Mesothelial cell of epicardium (in vitro differentiated cells): ENCODE measurements around the gene FRMD1. TPM values are rescaled to one million over a fixed set of nuclear protein-coding genes. Genes with fewer than 3 reads are reported as not detected.

Experiments used
- DNase-seq, 2 experiments: peaks; one replicate each; pipeline ENCODE4 v3.0.0; 2021; ENCODE audit warnings: low spot score in 2 of 2; ENCODE audit not compliant: unreplicated experiment in 2 of 2
- H3K27ac Mint-ChIP-seq: 2 replicates; pipeline ENCODE4 v1.8.0; 2021; ENCODE audit warnings: mixed read lengths
- H3K27me3 Mint-ChIP-seq: 2 replicates; pipeline ENCODE4 v1.8.0; 2021; ENCODE audit warnings: low read depth, mixed read lengths
- H3K36me3 Mint-ChIP-seq: 2 replicates; pipeline ENCODE4 v1.8.0; 2021; ENCODE audit warnings: mixed read lengths
- H3K4me1 Mint-ChIP-seq: 2 replicates; pipeline ENCODE4 v1.8.0; 2021; ENCODE audit warnings: mixed read lengths
- H3K4me3 Mint-ChIP-seq: 2 replicates; pipeline ENCODE4 v1.8.0; 2021; ENCODE audit warnings: mild to moderate bottlenecking, moderate library complexity, mixed read lengths
- H3K9me3 Mint-ChIP-seq: 2 replicates; pipeline ENCODE4 v1.8.0; 2021; ENCODE audit warnings: mixed read lengths
- total RNA-seq: library from RNA; stranded (reverse); gene quantifications from 3 replicates; pipeline ENCODE4 v1.2.1, GENCODE V29; 2021
- TF ChIP-seq, protein P1 (sequence below): fragments of 200-600 bp; sonication (generic); IDR thresholded peaks from one replicate; pipeline ENCODE4 v1.5.0; 2021; ENCODE audit warnings: antibody characterized with exemption; ENCODE audit not compliant: unreplicated experiment

The FRMD1 gene
- total RNA-seq, result not detected in 3 replicates

DNA sequence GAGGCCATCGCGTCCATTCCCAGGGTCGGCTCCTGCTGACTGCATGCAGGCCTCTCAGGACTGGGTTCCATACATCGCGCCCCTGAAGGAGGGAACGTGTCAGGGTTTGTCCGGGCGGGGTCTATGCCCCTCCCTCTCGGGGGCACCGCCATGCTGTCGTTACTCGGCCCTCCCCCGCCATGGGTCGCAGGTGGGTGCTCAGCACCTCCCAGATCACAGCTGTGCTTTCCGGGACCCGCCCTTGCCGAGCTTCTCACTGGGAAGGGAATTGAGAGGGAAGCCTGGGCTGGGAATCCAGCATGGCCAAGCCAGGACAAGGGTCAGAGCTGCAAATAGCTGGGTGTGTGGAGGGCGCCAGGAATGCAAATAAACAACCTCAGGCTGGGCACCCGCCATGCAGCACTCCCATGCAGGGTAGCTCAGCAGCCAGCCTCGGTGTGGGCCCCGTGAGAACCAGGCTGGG is at the start of gene FRMD1:
Gene FRMD1, minus strand, starts transcription at position 270 of the 463 bp plus-strand sequence. Its CDS starts 118 bp downstream, at position 152.
- Mint-ChIP-seq H3K27ac (no peak within 1 kb of the TSS), H3K9me3 (no peaks in the 10 kb centered on the region), H3K4me1 (peaks cover 3% of the 10 kb centered on the region), H3K27me3 (peaks cover 3% of the 10 kb centered on the region), H3K4me3 (no peak within 1 kb of the TSS), H3K36me3 (no peaks in the 10 kb centered on the region)
- DNase-seq, result no peak
- TF ChIP-seq, protein P1, sequence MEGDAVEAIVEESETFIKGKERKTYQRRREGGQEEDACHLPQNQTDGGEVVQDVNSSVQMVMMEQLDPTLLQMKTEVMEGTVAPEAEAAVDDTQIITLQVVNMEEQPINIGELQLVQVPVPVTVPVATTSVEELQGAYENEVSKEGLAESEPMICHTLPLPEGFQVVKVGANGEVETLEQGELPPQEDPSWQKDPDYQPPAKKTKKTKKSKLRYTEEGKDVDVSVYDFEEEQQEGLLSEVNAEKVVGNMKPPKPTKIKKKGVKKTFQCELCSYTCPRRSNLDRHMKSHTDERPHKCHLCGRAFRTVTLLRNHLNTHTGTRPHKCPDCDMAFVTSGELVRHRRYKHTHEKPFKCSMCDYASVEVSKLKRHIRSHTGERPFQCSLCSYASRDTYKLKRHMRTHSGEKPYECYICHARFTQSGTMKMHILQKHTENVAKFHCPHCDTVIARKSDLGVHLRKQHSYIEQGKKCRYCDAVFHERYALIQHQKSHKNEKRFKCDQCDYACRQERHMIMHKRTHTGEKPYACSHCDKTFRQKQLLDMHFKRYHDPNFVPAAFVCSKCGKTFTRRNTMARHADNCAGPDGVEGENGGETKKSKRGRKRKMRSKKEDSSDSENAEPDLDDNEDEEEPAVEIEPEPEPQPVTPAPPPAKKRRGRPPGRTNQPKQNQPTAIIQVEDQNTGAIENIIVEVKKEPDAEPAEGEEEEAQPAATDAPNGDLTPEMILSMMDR, result no peak

DNA sequence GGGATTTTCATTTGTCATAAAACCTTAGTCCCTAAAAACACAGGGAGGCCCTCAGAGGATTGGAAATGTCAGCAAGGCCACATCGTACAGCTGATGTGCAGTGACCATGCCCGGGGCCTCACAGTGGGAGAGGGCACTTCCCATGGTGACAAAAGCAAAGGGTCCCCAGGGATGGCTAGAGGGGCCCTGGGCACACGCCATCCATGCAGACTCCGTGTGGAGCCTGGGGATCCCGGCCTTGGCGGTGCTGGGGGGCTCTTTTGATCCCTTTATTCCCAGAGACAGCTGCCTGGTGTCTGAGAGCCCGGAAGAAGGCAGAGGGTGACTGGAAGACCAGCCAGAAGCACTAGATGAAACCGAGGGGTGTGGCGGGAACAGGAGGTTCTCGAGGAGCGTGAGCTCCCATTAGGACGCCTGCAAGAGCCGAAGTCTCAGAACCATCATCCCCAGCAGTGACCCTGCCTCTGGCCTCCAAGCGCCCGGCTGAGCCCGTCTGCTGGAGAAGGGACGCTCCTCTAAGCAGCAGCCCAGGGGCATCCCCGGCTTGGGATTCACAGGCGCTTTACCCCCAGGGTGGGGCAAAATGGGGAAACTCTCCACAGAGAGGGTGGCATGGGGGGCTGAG is 49.1 kb upstream of the FRMD1 start:
- Mint-ChIP-seq H3K27me3 (peaks cover 16% of the 10 kb centered on the region), H3K9me3 (peaks cover under 1% of the 10 kb centered on the region), H3K27ac (no peak overlapping the region), H3K4me1 (peaks cover 30% of the 10 kb centered on the region), H3K36me3 (no peaks in the 10 kb centered on the region), H3K4me3 (no peak overlapping the region)
- no peak for DNase-seq
- TF ChIP-seq, protein P1, result no peak

DNA sequence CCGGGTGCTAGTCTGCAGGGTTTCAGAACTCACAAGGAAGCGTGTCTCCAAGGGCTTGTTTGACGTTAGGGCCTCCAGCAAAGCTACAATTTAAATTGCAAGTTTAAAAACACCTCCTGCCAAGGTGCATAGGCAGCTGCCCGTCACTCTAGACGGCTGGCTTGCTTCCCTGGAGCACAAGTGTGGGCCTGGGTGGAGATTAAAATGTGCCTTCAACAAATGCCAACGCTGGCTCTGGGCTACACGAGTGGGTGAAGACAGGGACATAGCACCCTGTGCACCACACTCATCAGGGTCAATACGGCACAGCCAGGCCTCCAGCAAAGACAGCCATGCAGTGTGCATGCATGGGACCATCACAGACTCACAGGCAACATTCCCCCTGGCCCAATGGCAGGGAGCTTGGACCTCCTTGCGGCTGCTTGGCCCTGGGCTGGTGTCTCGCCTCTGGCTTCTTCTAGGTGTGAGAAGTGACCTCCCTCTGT is 48.4 kb upstream of the FRMD1 start:
- H3K27me3 Mint-ChIP-seq, result peaks cover 11% of the 10 kb centered on the region
- peaks cover 4% of the 10 kb centered on the region for H3K9me3 Mint-ChIP-seq
- no peak overlapping the region for H3K27ac Mint-ChIP-seq
- H3K4me1 Mint-ChIP-seq, result peaks cover 23% of the 10 kb centered on the region
- no peak overlapping the region for H3K4me3 Mint-ChIP-seq
- H3K36me3 Mint-ChIP-seq, result no peaks in the 10 kb centered on the region
- no peak for DNase-seq
- TF ChIP-seq, protein P1, result no peak

DNA sequence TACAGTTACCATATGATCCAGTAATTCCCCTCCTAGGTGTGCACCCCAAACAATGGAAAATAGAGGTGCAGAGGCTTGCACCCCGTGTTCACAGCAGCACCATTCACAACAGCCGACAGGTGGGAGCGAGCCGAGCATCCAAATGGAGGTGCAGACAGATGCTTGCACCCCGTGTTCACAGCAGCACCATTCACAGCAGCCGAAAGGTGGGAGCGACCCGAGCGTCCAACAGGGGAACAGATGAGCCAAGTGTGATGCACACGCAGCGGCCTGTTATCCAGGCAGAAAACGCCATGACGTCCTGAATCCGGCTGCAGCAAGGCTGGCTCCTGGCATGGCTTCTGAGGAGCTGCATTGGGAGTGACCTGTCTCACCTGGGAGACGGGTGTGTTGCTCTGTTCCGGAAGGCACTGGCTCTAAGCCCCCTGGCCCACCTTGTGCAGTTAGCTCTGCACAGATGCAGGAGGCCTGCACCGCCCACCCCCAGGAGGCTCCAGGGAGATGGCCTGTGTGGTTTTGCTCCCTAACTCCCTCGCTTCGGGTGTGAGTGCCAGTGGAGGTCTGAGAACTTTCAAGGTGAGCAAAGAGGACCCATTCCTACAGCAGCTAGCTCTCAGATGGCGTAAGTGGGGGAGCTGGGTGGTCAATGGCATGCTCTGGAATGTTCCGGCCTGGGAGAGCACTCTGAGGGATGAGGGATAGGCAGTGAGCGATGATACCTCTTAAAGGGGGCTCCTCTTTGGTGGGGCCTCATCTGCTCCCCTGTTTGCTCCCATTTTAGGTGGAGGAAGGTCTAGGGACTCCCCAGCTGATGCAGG is 47.8 kb upstream of the FRMD1 start:
- Mint-ChIP-seq H3K36me3 (no peaks in the 10 kb centered on the region), H3K27me3 (peaks cover 6% of the 10 kb centered on the region), H3K4me3 (no peak overlapping the region), H3K4me1 (peaks cover 16% of the 10 kb centered on the region), H3K9me3 (peaks cover 4% of the 10 kb centered on the region), H3K27ac (no peak overlapping the region)
- TF ChIP-seq, protein P1, result no peak
- peak in 1 of 2 experiments; percentile 33 for DNase-seq

DNA sequence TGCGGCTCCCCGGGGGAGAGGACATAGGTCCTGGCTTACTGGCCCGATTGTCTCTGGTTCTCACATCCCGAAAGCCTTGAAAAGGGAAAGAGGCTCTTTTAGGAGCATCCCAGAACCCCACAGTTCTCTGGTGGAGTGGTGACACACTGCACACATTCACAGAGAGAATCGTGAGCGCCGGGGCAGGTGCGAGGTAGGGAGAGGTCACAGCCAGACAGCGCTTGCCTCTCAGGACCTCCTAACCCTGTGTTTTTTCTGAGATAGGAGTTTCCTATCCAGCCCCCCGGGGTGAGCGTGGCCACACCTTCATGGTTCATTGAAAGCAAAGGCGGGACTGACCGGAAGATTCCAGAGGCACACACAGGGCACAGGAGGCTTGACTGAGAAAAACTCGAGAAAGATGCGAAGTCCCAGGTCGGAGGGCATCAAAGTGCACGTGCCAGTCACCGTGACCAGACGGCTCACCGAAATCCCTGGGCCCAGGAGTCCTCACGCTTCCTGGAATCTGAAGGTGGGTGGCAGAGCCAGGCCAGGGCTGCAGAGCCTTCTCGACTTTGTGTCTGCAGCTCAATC is 46.5 kb upstream of the FRMD1 start:
- TF ChIP-seq, protein P1, result no peak
- no peak overlapping the region for H3K27ac Mint-ChIP-seq
- DNase-seq, result peak in 1 of 2 experiments; percentile 34
- peaks cover 4% of the 10 kb centered on the region for H3K27me3 Mint-ChIP-seq
- no peaks in the 10 kb centered on the region for H3K36me3 Mint-ChIP-seq
- no peak overlapping the region for H3K4me3 Mint-ChIP-seq
- H3K4me1 Mint-ChIP-seq, result peaks cover 3% of the 10 kb centered on the region
- peaks cover 4% of the 10 kb centered on the region for H3K9me3 Mint-ChIP-seq
